Measurements from ENCODE around the gene SF3B3. TPM values are rescaled to one million over a fixed set of nuclear protein-coding genes. Genes with fewer than 3 reads are reported as not detected.

The SF3B3 gene
- total RNA-seq, 1 experiment from 2014 or later = 475 TPM

DNA sequence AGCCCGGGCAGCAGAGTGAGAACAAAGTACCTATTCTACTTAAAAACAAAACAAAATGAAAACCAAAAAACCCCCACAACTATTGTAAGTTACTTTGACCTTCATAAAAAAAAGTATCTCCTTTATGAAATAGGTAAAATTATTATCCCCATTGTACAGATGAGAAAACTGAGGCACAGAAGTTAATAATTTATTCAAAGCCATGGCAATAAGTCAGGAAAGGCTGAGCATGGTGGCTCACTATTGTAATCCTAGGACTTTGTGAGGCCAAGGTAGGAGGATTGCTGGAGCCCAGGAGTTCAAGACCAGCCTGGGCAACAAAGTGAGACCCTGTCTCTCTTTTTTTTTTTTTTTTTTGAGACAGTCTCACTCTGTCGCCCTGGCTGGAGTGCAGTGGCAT is 38.7 kb upstream of the SF3B3 start:
- no peak for DNase-seq (ENCODE audit: low spot score)
- Mint-ChIP-seq H3K36me3 (peaks cover 15% of the 10 kb centered on the region), H3K9me3 (no peaks in the 10 kb centered on the region), H3K27ac (no peak overlapping the region), H3K4me1 (no peaks in the 10 kb centered on the region), H3K4me3 (no peak overlapping the region), H3K27me3 (ENCODE audit: low read depth) (no peaks in the 10 kb centered on the region)
- TF ChIP-seq ZNF671 (CRISPR knock-in tag; IDR thresholded peaks at IDR 0.05) (no peak), SMAD3 (CRISPR knock-in tag; IDR thresholded peaks at IDR 0.05; ENCODE audit: borderline replicate concordance) (no peak), NFE2L1 (CRISPR knock-in tag; IDR thresholded peaks at IDR 0.05) (no peak), ELF4 (CRISPR knock-in tag; IDR thresholded peaks at IDR 0.05; ENCODE audit: low read depth) (no peak), MYBL2 (CRISPR knock-in tag; IDR thresholded peaks at IDR 0.05) (no peak), NR2C2 (CRISPR knock-in tag; IDR thresholded peaks at IDR 0.05) (no peak), NR3C1 (CRISPR knock-in tag; conservative IDR thresholded peaks at IDR 0.05; ENCODE audit: low read depth) (no peak), RELA (CRISPR knock-in tag; IDR thresholded peaks at IDR 0.05; ENCODE audit: borderline replicate concordance) (no peak)
- TF ChIP-seq, protein P1, sequence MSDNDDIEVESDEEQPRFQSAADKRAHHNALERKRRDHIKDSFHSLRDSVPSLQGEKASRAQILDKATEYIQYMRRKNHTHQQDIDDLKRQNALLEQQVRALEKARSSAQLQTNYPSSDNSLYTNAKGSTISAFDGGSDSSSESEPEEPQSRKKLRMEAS (CRISPR knock-in tag; IDR thresholded peaks at IDR 0.05) = no peak
- TF ChIP-seq, protein P2, sequence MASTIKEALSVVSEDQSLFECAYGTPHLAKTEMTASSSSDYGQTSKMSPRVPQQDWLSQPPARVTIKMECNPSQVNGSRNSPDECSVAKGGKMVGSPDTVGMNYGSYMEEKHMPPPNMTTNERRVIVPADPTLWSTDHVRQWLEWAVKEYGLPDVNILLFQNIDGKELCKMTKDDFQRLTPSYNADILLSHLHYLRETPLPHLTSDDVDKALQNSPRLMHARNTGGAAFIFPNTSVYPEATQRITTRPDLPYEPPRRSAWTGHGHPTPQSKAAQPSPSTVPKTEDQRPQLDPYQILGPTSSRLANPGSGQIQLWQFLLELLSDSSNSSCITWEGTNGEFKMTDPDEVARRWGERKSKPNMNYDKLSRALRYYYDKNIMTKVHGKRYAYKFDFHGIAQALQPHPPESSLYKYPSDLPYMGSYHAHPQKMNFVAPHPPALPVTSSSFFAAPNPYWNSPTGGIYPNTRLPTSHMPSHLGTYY (CRISPR knock-in tag; IDR thresholded peaks at IDR 0.05) = no peak
- TF ChIP-seq, protein P3, sequence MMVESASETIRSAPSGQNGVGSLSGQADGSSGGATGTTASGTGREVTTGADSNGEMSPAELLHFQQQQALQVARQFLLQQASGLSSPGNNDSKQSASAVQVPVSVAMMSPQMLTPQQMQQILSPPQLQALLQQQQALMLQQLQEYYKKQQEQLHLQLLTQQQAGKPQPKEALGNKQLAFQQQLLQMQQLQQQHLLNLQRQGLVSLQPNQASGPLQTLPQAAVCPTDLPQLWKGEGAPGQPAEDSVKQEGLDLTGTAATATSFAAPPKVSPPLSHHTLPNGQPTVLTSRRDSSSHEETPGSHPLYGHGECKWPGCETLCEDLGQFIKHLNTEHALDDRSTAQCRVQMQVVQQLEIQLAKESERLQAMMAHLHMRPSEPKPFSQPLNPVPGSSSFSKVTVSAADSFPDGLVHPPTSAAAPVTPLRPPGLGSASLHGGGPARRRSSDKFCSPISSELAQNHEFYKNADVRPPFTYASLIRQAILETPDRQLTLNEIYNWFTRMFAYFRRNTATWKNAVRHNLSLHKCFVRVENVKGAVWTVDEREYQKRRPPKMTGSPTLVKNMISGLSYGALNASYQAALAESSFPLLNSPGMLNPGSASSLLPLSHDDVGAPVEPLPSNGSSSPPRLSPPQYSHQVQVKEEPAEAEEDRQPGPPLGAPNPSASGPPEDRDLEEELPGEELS (CRISPR knock-in tag; IDR thresholded peaks at IDR 0.05) = no peak
- TF ChIP-seq, protein P4, sequence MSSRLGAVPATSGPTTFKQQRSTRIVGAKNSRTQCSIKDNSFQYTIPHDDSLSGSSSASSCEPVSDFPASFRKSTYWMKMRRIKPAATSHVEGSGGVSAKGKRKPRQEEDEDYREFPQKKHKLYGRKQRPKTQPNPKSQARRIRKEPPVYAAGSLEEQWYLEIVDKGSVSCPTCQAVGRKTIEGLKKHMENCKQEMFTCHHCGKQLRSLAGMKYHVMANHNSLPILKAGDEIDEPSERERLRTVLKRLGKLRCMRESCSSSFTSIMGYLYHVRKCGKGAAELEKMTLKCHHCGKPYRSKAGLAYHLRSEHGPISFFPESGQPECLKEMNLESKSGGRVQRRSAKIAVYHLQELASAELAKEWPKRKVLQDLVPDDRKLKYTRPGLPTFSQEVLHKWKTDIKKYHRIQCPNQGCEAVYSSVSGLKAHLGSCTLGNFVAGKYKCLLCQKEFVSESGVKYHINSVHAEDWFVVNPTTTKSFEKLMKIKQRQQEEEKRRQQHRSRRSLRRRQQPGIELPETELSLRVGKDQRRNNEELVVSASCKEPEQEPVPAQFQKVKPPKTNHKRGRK (CRISPR knock-in tag; IDR thresholded peaks at IDR 0.05; ENCODE audit: borderline replicate concordance) = no peak
- TF ChIP-seq, protein P5, sequence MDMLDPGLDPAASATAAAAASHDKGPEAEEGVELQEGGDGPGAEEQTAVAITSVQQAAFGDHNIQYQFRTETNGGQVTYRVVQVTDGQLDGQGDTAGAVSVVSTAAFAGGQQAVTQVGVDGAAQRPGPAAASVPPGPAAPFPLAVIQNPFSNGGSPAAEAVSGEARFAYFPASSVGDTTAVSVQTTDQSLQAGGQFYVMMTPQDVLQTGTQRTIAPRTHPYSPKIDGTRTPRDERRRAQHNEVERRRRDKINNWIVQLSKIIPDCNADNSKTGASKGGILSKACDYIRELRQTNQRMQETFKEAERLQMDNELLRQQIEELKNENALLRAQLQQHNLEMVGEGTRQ (CRISPR knock-in tag; IDR thresholded peaks at IDR 0.05) = no peak
- no peak for ATAC-seq
- ChIA-PET POLR2A (no interaction called here), CTCF (no interaction called here)

DNA sequence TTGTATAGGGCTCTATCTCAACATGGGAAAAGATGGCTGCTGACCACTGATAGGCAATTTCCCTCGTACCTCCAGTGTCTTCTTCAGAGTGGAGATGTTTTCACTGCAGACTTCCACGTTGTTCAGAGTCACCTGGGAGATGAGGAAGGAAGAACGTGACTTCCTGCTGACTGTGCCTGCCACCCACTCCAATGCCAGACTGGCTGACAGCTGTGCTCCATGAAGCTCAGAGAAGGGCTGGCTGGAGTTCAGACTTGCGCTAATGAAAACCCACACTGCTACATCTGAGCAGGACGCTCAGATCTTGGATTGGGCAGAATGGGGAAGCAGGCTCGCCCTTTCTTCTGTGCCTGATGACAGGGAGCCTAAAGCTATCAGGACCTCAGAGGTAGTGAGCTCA is 33.4 kb upstream of the SF3B3 start:
- POLR2A ChIA-PET = no interaction called here
- H3K27ac Mint-ChIP-seq = no peak overlapping the region
- H3K4me3 Mint-ChIP-seq = no peak overlapping the region
- CTCF ChIA-PET = interaction anchor here (0.5 to 1.1 kb wide), 2 partner anchors 11 to 134 kb away, joined by 3 to 4 read pairs; no protein-coding TSS in a partner anchor
- DNase-seq (ENCODE audit: low spot score) = no peak
- H3K9me3 Mint-ChIP-seq = no peaks in the 10 kb centered on the region
- H3K4me1 Mint-ChIP-seq = no peaks in the 10 kb centered on the region
- no peak for ATAC-seq
- peaks cover 30% of the 10 kb centered on the region for H3K36me3 Mint-ChIP-seq
- H3K27me3 Mint-ChIP-seq (ENCODE audit: low read depth) = no peaks in the 10 kb centered on the region
- TF ChIP-seq, protein P6, sequence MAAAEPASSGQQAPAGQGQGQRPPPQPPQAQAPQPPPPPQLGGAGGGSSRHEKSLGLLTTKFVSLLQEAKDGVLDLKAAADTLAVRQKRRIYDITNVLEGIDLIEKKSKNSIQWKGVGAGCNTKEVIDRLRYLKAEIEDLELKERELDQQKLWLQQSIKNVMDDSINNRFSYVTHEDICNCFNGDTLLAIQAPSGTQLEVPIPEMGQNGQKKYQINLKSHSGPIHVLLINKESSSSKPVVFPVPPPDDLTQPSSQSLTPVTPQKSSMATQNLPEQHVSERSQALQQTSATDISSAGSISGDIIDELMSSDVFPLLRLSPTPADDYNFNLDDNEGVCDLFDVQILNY (CRISPR knock-in tag; IDR thresholded peaks at IDR 0.05) = no peak
- TF ChIP-seq, protein P7, sequence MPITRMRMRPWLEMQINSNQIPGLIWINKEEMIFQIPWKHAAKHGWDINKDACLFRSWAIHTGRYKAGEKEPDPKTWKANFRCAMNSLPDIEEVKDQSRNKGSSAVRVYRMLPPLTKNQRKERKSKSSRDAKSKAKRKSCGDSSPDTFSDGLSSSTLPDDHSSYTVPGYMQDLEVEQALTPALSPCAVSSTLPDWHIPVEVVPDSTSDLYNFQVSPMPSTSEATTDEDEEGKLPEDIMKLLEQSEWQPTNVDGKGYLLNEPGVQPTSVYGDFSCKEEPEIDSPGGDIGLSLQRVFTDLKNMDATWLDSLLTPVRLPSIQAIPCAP (CRISPR knock-in tag; IDR thresholded peaks at IDR 0.05) = no peak
- TF ChIP-seq, protein P8, sequence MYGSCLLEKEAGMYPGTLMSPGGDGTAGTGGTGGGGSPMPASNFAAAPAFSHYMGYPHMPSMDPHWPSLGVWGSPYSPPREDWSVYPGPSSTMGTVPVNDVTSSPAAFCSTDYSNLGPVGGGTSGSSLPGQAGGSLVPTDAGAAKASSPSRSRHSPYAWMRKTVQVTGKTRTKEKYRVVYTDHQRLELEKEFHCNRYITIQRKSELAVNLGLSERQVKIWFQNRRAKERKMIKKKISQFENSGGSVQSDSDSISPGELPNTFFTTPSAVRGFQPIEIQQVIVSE (CRISPR knock-in tag; IDR thresholded peaks at IDR 0.05; ENCODE audit: borderline replicate concordance) = no peak
- TF ChIP-seq SOX15 (CRISPR knock-in tag; IDR thresholded peaks at IDR 0.05) (no peak), SMAD3 (CRISPR knock-in tag; IDR thresholded peaks at IDR 0.05; ENCODE audit: borderline replicate concordance) (no peak), FOXK1 (CRISPR knock-in tag; IDR thresholded peaks at IDR 0.05) (no peak), NFE2L1 (CRISPR knock-in tag; IDR thresholded peaks at IDR 0.05) (no peak), SMAD4 (CRISPR knock-in tag; IDR thresholded peaks at IDR 0.05) (no peak), RORB (CRISPR knock-in tag; IDR thresholded peaks at IDR 0.05) (no peak), ZNF138 (CRISPR knock-in tag; conservative IDR thresholded peaks at IDR 0.05) (no peak), FOXJ3 (CRISPR knock-in tag; IDR thresholded peaks at IDR 0.05; ENCODE audit: borderline replicate concordance) (no peak)
- TF ChIP-seq, protein P9, sequence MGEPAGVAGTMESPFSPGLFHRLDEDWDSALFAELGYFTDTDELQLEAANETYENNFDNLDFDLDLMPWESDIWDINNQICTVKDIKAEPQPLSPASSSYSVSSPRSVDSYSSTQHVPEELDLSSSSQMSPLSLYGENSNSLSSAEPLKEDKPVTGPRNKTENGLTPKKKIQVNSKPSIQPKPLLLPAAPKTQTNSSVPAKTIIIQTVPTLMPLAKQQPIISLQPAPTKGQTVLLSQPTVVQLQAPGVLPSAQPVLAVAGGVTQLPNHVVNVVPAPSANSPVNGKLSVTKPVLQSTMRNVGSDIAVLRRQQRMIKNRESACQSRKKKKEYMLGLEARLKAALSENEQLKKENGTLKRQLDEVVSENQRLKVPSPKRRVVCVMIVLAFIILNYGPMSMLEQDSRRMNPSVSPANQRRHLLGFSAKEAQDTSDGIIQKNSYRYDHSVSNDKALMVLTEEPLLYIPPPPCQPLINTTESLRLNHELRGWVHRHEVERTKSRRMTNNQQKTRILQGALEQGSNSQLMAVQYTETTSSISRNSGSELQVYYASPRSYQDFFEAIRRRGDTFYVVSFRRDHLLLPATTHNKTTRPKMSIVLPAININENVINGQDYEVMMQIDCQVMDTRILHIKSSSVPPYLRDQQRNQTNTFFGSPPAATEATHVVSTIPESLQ (CRISPR knock-in tag; IDR thresholded peaks at IDR 0.05) = no peak
- TF ChIP-seq, protein P10, sequence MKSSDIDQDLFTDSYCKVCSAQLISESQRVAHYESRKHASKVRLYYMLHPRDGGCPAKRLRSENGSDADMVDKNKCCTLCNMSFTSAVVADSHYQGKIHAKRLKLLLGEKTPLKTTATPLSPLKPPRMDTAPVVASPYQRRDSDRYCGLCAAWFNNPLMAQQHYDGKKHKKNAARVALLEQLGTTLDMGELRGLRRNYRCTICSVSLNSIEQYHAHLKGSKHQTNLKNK (CRISPR knock-in tag; IDR thresholded peaks at IDR 0.05) = no peak
- TF ChIP-seq, protein P11, sequence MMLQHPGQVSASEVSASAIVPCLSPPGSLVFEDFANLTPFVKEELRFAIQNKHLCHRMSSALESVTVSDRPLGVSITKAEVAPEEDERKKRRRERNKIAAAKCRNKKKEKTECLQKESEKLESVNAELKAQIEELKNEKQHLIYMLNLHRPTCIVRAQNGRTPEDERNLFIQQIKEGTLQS (CRISPR knock-in tag; conservative IDR thresholded peaks at IDR 0.05) = no peak
